Left ventricle myocardium inferior (tissue), 1 donor: ENCODE data around the gene TEX9. TPM values are rescaled to one million over a fixed set of nuclear protein-coding genes. Genes with fewer than 3 reads are reported as not detected.

Source experiments
- DNase-seq: peaks from one replicate; pipeline ENCODE4 v3.0.0-alpha.2; 2020
- H3K27ac ChIP-seq: fragments of 200-600 bp; replicated peaks from 2 replicates; pipeline ENCODE4 v1.8.0; 2021
- H3K27me3 ChIP-seq: fragments of 200-600 bp; 2 replicates; pipeline ENCODE4 v1.8.0; 2021; ENCODE audit warnings: low read depth
- H3K36me3 ChIP-seq: fragments of 200-600 bp; 2 replicates; pipeline ENCODE4 v1.8.0; 2021
- H3K4me1 ChIP-seq: fragments of 200-600 bp; 2 replicates; pipeline ENCODE4 v1.8.0; 2021
- H3K4me3 ChIP-seq: fragments of 200-600 bp; 2 replicates; pipeline ENCODE4 v1.8.0; 2021; ENCODE audit warnings: mild to moderate bottlenecking, moderate library complexity
- H3K9me3 ChIP-seq: fragments of 200-600 bp; replicated peaks from 2 replicates; pipeline ENCODE4 v1.8.0; 2021
- CTCF ChIP-seq: fragments of 200-600 bp; IDR thresholded peaks from 2 replicates; pipeline ENCODE4 v1.8.0; 2021; ENCODE audit warnings: antibody characterized with exemption, mild to moderate bottlenecking, borderline replicate concordance
- intact Hi-C: fragments of 100-400 bp; cut with micrococcal nuclease; formaldehyde crosslinking; loops from one replicate; pipeline ENCODE4 v1.11.0; 2022
- total RNA-seq: library from RNA; stranded (reverse); fragmentation: NEBNext Ultra II Directional; extraction: Animal tissue kit (Norgen Biotek cat#: 25700); gene quantifications from one replicate; pipeline ENCODE4 v1.2.1, GENCODE V29; 2021
- donor health status: DM: no; HTN: yes; CAD: no; lungs with severe emphysema.

Gene TEX9
- total RNA-seq, 1 donor from 2014 or later: 0.77 TPM

- TF ChIP-seq CTCF: no peak
- DNase-seq: peak; percentile 86
- Histone ChIP-seq H3K4me3 (peak within 1 kb of the TSS; percentile 74), H3K27me3 (peaks cover 19% of the 10 kb centered on the region), H3K9me3 (no peaks in the 10 kb centered on the region), H3K36me3 (no peaks in the 10 kb centered on the region), H3K4me1 (peaks cover 12% of the 10 kb centered on the region), H3K27ac (peak within 1 kb of the TSS; percentile 34)
- intact Hi-C loops: no loop called here
These were observed 99.8 kb downstream of the TEX9 start, which contains the start of gene MNS1 for GRCh38 chr15:56464893-56465520. Gene MNS1, minus strand, starts transcription at chr15:56465137. Its CDS starts 165 bp downstream, at chr15:56464972.

DNA sequence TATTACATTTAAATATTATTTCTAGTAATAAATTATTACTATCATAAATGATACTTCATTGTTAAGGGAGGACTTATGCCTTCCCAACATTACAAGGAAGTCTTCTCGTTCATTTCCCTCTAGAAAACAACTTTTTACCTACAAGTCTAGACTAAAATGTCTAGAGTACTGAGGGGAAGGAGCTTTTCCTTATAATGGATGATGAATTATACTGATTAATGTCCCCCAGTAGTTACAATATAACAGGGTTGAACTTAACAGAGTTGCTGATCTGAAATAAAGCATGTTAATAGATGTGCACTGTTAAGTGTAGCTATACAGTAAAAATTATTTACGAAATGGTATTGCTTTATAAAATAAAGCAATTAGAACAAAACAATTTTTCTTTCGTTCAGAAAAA, 102.4 kb downstream of the TEX9 start:
- H3K36me3 ChIP-seq: no peaks in the 10 kb centered on the region
- peaks cover 12% of the 10 kb centered on the region for H3K4me1 ChIP-seq
- intact Hi-C loops: no loop called here
- no peak for TF ChIP-seq CTCF
- no peak for DNase-seq
- H3K9me3 ChIP-seq: no peaks in the 10 kb centered on the region
- H3K27ac ChIP-seq: no peak overlapping the region
- H3K27me3 ChIP-seq: peaks cover 40% of the 10 kb centered on the region
- no peak overlapping the region for H3K4me3 ChIP-seq

- H3K36me3 ChIP-seq: no peaks in the 10 kb centered on the region
- intact Hi-C loops: no loop called here
- H3K4me3 ChIP-seq: peak overlapping the region; percentile 32
These were observed 103.2 kb downstream of the TEX9 start for GRCh38 chr15:56468401-56468800.

GRCh38 chr15:56469483-56469882, 104.3 kb downstream of the TEX9 start:
- no peaks in the 10 kb centered on the region for H3K9me3 ChIP-seq
- DNase-seq: no peak
- no peaks in the 10 kb centered on the region for H3K36me3 ChIP-seq
- intact Hi-C loops: no loop called here
- H3K4me1 ChIP-seq: peaks cover 10% of the 10 kb centered on the region
- no peak overlapping the region for H3K4me3 ChIP-seq
- H3K27ac ChIP-seq: no peak overlapping the region
- no peak for TF ChIP-seq CTCF
- H3K27me3 ChIP-seq: peaks cover 40% of the 10 kb centered on the region

More at GRCh38 chr15:56468401-56468800, 103.2 kb downstream of the TEX9 start:
- Histone ChIP-seq H3K27me3 (peaks cover 40% of the 10 kb centered on the region), H3K9me3 (no peaks in the 10 kb centered on the region), H3K4me1 (peaks cover 12% of the 10 kb centered on the region), H3K27ac (no peak overlapping the region)
- no peak for TF ChIP-seq CTCF
- DNase-seq: no peak

DNA sequence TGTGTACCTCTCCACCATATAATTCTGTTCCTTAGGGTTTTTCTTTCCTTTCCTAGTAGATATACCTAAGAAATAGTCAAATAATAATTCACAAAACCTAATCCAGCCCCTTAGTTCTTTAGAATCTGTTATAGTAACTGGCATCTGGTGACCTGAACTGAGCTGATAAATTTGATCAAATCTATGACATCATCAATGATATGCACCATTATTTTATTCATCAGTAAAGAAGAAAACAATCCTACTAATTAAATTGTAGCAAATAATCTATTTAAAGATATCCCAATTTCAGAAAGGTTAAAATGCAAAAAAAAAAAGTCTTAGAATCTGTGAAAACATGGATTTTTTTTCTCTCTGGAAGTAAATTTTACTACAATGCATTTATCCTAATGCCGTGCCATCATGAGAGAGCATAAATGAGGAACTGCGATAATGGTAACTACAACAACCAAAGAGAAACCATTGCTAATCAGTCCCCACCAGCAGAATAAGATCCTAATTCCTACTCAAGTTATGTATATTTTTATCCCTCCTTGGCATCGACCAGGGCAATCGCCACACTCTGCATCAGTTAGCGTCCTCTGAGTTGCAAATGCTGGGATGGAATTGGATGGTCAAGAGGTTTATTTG, 106.3 kb downstream of the TEX9 start:
- no peak for TF ChIP-seq CTCF
- intact Hi-C loops: no loop called here
- no peaks in the 10 kb centered on the region for H3K4me1 ChIP-seq
- H3K36me3 ChIP-seq: no peaks in the 10 kb centered on the region
- no peak for DNase-seq
- H3K27me3 ChIP-seq: peaks cover 40% of the 10 kb centered on the region
- H3K27ac ChIP-seq: no peak overlapping the region
- no peak overlapping the region for H3K4me3 ChIP-seq
- no peaks in the 10 kb centered on the region for H3K9me3 ChIP-seq
